Naive thymus-derived CD4-positive, alpha-beta T cell (primary cell): ENCODE data around the gene MGLL. TPM values are rescaled to one million over a fixed set of nuclear protein-coding genes. Genes with fewer than 3 reads are reported as not detected.
"Not testable (repeated sequence)": the region's sequence is repeated elsewhere in the genome, so short reads cannot be mapped to it uniquely, and the experiment has no call there.

Source experiments
- ATAC-seq: fragments of 150-1000 bp; cut with Tn5 transposase; 2 replicates; pipeline ENCODE4 v1.10.0; 2021; ENCODE audit warnings: mild to moderate bottlenecking, moderate library complexity
- CTCF ChIA-PET: fragments of 350-600 bp; sonication (Branson Sonifier 250); formaldehyde crosslinking; loops from one replicate; lab custom pipeline; 2021; ENCODE audit warnings: antibody characterized with exemption; lab: Charles Lee
- POLR2A ChIA-PET: fragments of 350-600 bp; sonication (Branson Sonifier 250); formaldehyde crosslinking; loops from one replicate; lab custom pipeline; 2021; ENCODE audit warnings: antibody characterized with exemption, inconsistent platforms; lab: Charles Lee
- DNase-seq, 9 donors: peaks; one replicate each; pipeline versions ENCODE4 v3.0.0 to v3.0.0-alpha.2; 2020 to 2022; ENCODE audit warnings: mixed read lengths in 1 of 9
- H3K27ac ChIP-seq: one replicate; pipeline ENCODE4 v1.7.0; 2013; ENCODE audit warnings: mild to moderate bottlenecking, low read depth, low read length, moderate library complexity
- H3K27me3 ChIP-seq, 2 donors: one replicate each; pipeline ENCODE4 v1.7.0; 2013; ENCODE audit warnings: low read length in 2 of 2, mild to moderate bottlenecking in 2 of 2, moderate library complexity in 2 of 2; ENCODE audit not compliant: control insufficient read depth in 2 of 2, insufficient read depth in 2 of 2
- H3K36me3 ChIP-seq, 3 experiments: 1 replicate in 2 of 3; 2 replicates in 1 of 3; pipeline ENCODE4 v1.7.0; 2013; ENCODE audit warnings: low read length in 3 of 3, mild to moderate bottlenecking in 3 of 3, moderate library complexity in 1 of 3; ENCODE audit not compliant: insufficient read depth in 3 of 3, control insufficient read depth in 2 of 3
- H3K4me1 ChIP-seq, 2 donors: one replicate each; pipeline ENCODE4 v1.7.0; 2013; ENCODE audit warnings: low read length in 2 of 2, mild to moderate bottlenecking in 2 of 2, moderate library complexity in 1 of 2; ENCODE audit not compliant: control insufficient read depth in 2 of 2, insufficient read depth in 2 of 2
- H3K4me3 ChIP-seq: 2 replicates; pipeline ENCODE4 v1.7.0; 2013; ENCODE audit warnings: mild to moderate bottlenecking, low read length
- H3K9me3 ChIP-seq, 3 experiments: 1 replicate in 2 of 3; 2 replicates in 1 of 3; pipeline ENCODE4 v1.7.0; 2013; ENCODE audit warnings: low read length in 3 of 3; ENCODE audit not compliant: control insufficient read depth in 2 of 3
- H3K27ac Mint-ChIP-seq, 9 donors: one replicate each; pipeline ENCODE4 v1.8.0; 2020 to 2022; ENCODE audit warnings: mixed read lengths in 9 of 9, mild to moderate bottlenecking in 8 of 9, moderate library complexity in 5 of 9, inconsistent platforms in 2 of 9
- H3K27me3 Mint-ChIP-seq, 5 donors: one replicate each; pipeline ENCODE4 v1.8.0; 2021 to 2022; ENCODE audit warnings: mixed read lengths in 5 of 5, mild to moderate bottlenecking in 1 of 5
- H3K36me3 Mint-ChIP-seq, 5 donors: one replicate each; pipeline ENCODE4 v1.8.0; 2020 to 2022; ENCODE audit warnings: mixed read lengths in 5 of 5, mild to moderate bottlenecking in 3 of 5, inconsistent platforms in 1 of 5
- H3K4me1 Mint-ChIP-seq, 7 donors: one replicate each; pipeline ENCODE4 v1.8.0; 2020 to 2022; ENCODE audit warnings: mixed read lengths in 7 of 7, mild to moderate bottlenecking in 3 of 7, inconsistent platforms in 1 of 7
- H3K4me3 Mint-ChIP-seq, 10 donors: one replicate each; pipeline ENCODE4 v1.8.0; 2020 to 2022; ENCODE audit warnings: mild to moderate bottlenecking in 10 of 10, mixed read lengths in 10 of 10, moderate library complexity in 6 of 10, inconsistent platforms in 2 of 10
- H3K9me3 Mint-ChIP-seq, 11 donors: one replicate each; pipeline ENCODE4 v1.8.0; 2020 to 2022; ENCODE audit warnings: mixed read lengths in 11 of 11, mild to moderate bottlenecking in 4 of 11, inconsistent platforms in 1 of 11, moderate library complexity in 1 of 11
- intact Hi-C, 2 donors: fragments of 100-400 bp; cut with micrococcal nuclease; formaldehyde crosslinking; loops; one replicate each; pipeline ENCODE4 v1.15.1; 2023
- polyA plus RNA-seq, 2 donors: library from polyadenylated mRNA; unstranded; fragments of 300-500 nt; fragmentation: Illumina TruSeq; gene quantifications; one replicate each; pipeline ENCODE4 v1.2.3, GENCODE V29; 2021
- total RNA-seq, 6 experiments: library from RNA in 5 of 6; stranded (reverse) in 5 of 6; gene quantifications; 1 replicate in 5 of 6; 2 replicates in 1 of 6; pipeline ENCODE4 v1.2.3 and lab custom pipeline; 2021 to 2026

Gene MGLL
- total and polyA plus RNA-seq, 7 experiments from 2014 or later, result 1.0 to 6.0 (median 2.1) TPM; not detected in 2

DNA sequence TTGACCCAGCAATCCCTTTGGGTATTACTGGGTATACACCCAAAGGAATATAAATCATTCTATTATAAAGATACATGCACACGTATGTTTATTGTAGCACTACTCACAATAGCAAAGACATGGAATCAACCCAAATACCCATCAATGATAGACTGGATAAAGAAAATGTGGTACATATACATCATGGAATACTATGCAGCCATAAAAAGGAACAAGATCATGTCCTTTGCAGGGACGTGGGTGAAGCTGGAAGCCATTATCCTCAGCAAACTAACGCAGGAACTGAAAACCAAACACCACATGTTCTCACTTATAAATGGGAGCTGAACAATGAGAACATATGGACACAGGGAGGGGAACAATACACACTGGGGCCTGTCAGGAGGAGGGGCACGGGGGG is 117.5 kb downstream of the MGLL start:
- POLR2A ChIA-PET, CTCF ChIA-PET, H3K27me3 Mint-ChIP-seq: not testable (repeated sequence)

DNA sequence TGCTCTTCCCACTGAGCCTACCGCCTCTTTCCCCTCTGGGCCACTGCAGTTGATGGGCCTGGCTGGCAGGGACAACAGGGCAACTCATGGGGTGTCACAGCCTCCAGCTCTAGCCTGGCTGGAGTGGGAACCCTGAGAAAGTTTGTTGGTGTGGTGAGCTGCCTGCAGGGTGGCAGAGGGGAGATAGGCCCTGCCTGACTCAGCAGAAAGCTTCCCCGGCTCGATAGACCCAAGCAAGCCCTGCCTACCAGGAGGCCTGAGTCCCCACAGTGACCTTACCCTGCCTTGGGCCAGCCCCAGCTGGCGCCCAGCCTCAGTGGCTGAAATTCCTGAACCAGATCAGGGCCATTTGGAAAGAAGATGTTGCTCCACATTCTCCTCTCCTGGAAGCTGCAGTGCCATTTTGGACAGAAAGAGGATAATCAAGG is 120.2 kb downstream of the MGLL start:
- Mint-ChIP-seq H3K4me1 (peaks cover 0 to 6% (median 4%) of the 10 kb centered on the region in 7 donors), H3K4me3 (no peak overlapping the region), H3K27me3 (peaks cover 0 to 8% (median 2%) of the 10 kb centered on the region in 5 donors), H3K27ac (no peak overlapping the region), H3K9me3 (peaks cover 0 to 9% (median 2%) of the 10 kb centered on the region in 11 donors), H3K36me3 (peaks cover 0 to 8% (median 0%) of the 10 kb centered on the region in 5 donors)
- Histone ChIP-seq H3K4me3 (no peak overlapping the region), H3K27me3 (no peaks in the 10 kb centered on the region), H3K4me1 (no peaks in the 10 kb centered on the region), H3K36me3 (no peaks in the 10 kb centered on the region), H3K27ac (no peak overlapping the region), H3K9me3 (no peaks in the 10 kb centered on the region)
- POLR2A ChIA-PET, result no interaction called here
- intact Hi-C loops, result no loop called here
- DNase-seq (no peak), ATAC-seq (no peak)
- CTCF ChIA-PET, result no interaction called here

More for the DNA sequence above, 117.5 kb downstream of the MGLL start:
- H3K27ac ChIP-seq, intact Hi-C loops, H3K27me3 ChIP-seq, DNase-seq, H3K36me3 ChIP-seq, ATAC-seq, H3K4me3 ChIP-seq, H3K27ac Mint-ChIP-seq, H3K4me1 ChIP-seq, H3K36me3 Mint-ChIP-seq, H3K9me3 Mint-ChIP-seq, H3K4me3 Mint-ChIP-seq, H3K4me1 Mint-ChIP-seq, H3K9me3 ChIP-seq: not testable (repeated sequence)

DNA sequence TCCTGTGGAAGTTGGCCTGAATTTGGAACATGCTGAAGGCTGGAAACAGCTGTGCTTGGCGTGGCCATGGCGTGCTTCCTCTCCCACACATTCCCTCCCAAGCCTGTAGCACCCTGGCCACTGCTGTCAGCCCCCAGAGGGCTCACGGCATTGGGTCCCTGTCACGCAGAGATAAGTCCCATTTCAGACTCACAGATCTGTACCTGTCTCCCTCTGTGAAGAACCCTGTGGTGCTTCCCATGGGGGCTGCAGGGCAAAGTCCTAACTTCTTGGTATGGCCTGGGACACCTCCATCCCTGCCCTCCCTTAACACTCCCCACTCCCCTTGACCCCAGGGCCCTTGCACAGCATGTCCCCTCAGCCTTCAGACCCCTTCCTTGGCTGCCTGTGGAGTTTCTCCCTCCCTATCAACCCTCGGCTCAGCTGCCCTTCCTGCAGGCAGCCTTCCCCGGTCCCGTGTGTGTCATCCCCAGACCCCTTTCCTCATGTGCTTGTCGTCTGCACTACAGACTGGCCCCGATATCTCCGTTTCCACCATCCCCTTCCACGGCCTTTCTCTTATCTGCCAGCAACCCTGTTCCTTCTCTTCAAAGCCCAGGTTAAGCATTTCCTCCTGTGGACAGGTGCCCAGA is 120.9 kb downstream of the MGLL start:
- no peak overlapping the region for H3K27ac ChIP-seq
- no peak overlapping the region for H3K4me3 Mint-ChIP-seq

DNA sequence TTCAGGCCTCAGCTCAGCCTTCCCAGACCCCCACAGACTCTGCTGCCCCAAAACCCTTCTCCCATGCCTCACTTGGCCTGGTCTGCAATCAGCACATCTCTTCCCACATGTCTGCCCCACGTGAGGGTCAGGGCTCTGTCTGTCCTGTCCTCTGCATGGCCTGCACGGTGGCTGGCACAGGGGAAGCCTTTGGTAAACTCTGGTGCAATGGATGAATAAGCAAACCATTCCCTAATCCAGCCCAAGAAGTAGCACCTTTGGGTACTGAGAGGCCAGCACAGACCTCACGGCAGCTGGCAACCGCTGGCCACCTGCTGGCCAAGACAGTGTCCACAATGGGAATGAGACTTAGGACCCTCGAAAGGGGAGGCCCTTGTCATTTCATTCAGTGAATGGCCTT is 121.9 kb downstream of the MGLL start:
- Histone ChIP-seq H3K27me3 (no peaks in the 10 kb centered on the region), H3K4me3 (no peak overlapping the region), H3K4me1 (no peaks in the 10 kb centered on the region), H3K27ac (no peak overlapping the region), H3K9me3 (no peaks in the 10 kb centered on the region), H3K36me3 (no peaks in the 10 kb centered on the region)
- DNase-seq (no peak), ATAC-seq (no peak)
- intact Hi-C loops, result no loop called here
- Mint-ChIP-seq H3K27ac (no peak overlapping the region), H3K27me3 (peaks cover 0 to 8% (median 2%) of the 10 kb centered on the region in 5 donors), H3K9me3 (peaks cover 0 to 9% (median 2%) of the 10 kb centered on the region in 11 donors), H3K36me3 (peaks cover 0 to 8% (median 0%) of the 10 kb centered on the region in 5 donors), H3K4me1 (peaks cover 0 to 6% (median 4%) of the 10 kb centered on the region in 7 donors), H3K4me3 (no peak overlapping the region)
- POLR2A ChIA-PET, result interaction anchor here (0.7 kb wide), 1 partner anchor 21 kb away, joined by 3 read pairs; no protein-coding TSS in a partner anchor
- CTCF ChIA-PET, result no interaction called here

More for the DNA sequence above, 120.9 kb downstream of the MGLL start:
- DNase-seq (no peak), ATAC-seq (no peak)
- Histone ChIP-seq H3K4me1 (no peaks in the 10 kb centered on the region), H3K36me3 (no peaks in the 10 kb centered on the region), H3K9me3 (no peaks in the 10 kb centered on the region), H3K4me3 (no peak overlapping the region), H3K27me3 (no peaks in the 10 kb centered on the region)
- Mint-ChIP-seq H3K9me3 (peaks cover 0 to 9% (median 2%) of the 10 kb centered on the region in 11 donors), H3K27ac (no peak overlapping the region), H3K27me3 (peaks cover 0 to 8% (median 2%) of the 10 kb centered on the region in 5 donors), H3K36me3 (peaks cover 0 to 8% (median 0%) of the 10 kb centered on the region in 5 donors), H3K4me1 (peaks cover 0 to 6% (median 4%) of the 10 kb centered on the region in 7 donors)
- intact Hi-C loops, result no loop called here
- ChIA-PET CTCF (no interaction called here), POLR2A (no interaction called here)

DNA sequence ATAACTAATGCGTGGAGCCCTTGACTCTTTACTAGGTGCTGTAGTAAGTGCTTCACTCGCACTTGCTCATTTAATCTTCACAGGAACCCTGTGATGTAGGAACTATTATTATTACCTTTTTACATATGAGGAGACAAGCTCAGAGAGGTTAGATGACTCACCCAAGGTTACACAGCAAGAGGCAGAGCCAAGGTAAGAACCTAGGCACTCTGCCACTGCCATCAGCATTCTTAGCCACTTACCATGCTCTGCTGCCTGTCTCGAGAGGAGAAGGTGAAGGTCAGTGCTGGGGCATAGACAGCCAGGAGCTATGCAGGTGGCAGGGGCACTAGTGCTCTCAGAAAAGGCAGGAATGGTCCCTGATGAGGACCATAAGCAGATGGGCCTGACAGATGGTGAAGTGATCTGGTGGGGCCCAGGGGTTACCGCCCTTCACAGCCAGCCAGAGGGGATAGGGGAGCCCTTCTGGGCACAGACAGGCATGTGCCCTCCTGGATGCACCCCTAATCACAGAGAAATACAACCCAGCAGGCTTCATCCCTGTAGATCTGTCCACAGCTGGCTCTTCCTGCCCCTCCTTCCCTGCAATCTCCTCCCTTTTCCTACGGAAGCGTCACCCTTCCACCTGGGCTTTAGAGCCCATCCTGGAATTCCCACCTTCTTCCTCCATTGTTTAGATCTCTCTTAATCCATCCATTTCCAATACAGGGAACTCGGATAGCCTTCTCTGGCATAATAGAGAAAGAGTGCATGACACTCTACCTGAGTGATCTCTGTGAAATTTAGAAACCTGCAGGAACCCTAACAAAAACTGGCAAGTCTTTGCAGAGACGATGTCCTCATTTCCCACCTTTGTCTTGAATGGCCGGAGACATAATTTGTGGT is 122.7 kb downstream of the MGLL start:
- H3K9me3 ChIP-seq, result no peaks in the 10 kb centered on the region
- DNase-seq (no peak), ATAC-seq (no peak)
- no peaks in the 10 kb centered on the region for H3K4me1 ChIP-seq
- no peak overlapping the region for H3K4me3 Mint-ChIP-seq
- H3K9me3 Mint-ChIP-seq, result peaks cover 0 to 9% (median 2%) of the 10 kb centered on the region in 11 donors
- no peaks in the 10 kb centered on the region for H3K36me3 ChIP-seq
- no peak overlapping the region for H3K27ac Mint-ChIP-seq
- peaks cover 0 to 8% (median 0%) of the 10 kb centered on the region in 5 donors for H3K36me3 Mint-ChIP-seq
- H3K27ac ChIP-seq, result no peak overlapping the region
- POLR2A ChIA-PET, result interaction anchor here (0.6 to 1.0 kb wide), 3 partner anchors 21 to 28 kb away, joined by 3 read pairs; no protein-coding TSS in a partner anchor
- no peak overlapping the region for H3K4me3 ChIP-seq
- H3K4me1 Mint-ChIP-seq, result peaks cover 0 to 6% (median 4%) of the 10 kb centered on the region in 7 donors
- H3K27me3 Mint-ChIP-seq, result peaks cover 0 to 8% (median 2%) of the 10 kb centered on the region in 5 donors
- CTCF ChIA-PET, result no interaction called here
- no peaks in the 10 kb centered on the region for H3K27me3 ChIP-seq
- intact Hi-C loops, result no loop called here

DNA sequence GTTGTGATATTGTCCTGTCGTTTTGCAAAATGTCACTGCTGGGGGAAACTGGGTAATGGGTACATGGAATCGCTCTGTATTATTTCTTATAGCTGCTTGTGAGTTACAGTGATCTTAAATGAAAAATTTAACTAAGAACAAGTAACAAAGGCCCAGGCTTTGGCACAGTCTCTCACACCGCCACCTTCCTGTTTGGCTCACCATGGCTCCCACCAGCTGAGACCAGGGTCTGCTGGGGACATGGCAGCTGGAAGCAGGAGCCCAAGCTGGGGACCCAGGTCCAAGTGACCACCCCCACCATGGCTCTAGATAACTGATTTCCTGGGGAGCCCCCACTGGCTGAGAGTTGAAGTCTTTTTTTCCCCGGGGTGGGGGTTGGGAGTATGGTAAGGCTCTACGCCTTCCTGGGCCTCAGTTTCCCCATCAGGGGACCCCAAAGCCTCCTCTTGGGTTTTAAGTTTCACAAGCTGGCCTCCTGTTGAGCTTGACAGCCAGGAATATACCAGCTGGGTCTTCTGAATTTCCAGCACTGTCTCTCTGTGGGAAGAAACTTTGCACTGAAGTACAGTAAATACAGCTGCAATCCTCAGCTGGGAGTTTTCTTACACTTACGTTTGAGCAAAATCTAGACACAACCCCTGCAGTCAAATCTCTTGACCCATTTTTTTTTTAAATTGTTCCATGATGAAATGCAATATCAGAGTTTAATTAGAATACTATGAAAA is 123.5 kb downstream of the MGLL start:
- H3K36me3 ChIP-seq, result no peaks in the 10 kb centered on the region
- no peaks in the 10 kb centered on the region for H3K27me3 ChIP-seq
- Mint-ChIP-seq H3K36me3 (peaks cover 0 to 8% (median 0%) of the 10 kb centered on the region in 5 donors), H3K27ac (no peak overlapping the region), H3K9me3 (peaks cover 0 to 8% (median 0%) of the 10 kb centered on the region in 11 donors), H3K27me3 (peaks cover 0 to 8% (median 0%) of the 10 kb centered on the region in 5 donors), H3K4me3 (no peak overlapping the region), H3K4me1 (peaks cover 0 to 5% (median 4%) of the 10 kb centered on the region in 7 donors)
- no peaks in the 10 kb centered on the region for H3K4me1 ChIP-seq
- no peaks in the 10 kb centered on the region for H3K9me3 ChIP-seq
- no peak for DNase-seq
- ChIA-PET POLR2A (interaction anchor here (0.6 to 1.0 kb wide), 3 partner anchors 10 to 27 kb away, joined by 3 to 5 read pairs (median 3); no protein-coding TSS in a partner anchor), CTCF (no interaction called here)
- ATAC-seq, result no peak
- intact Hi-C loops, result no loop called here
- no peak overlapping the region for H3K27ac ChIP-seq
- no peak overlapping the region for H3K4me3 ChIP-seq
